GM23248 (cell line): ENCODE data around the gene CAMTA1. TPM values are rescaled to one million over a fixed set of nuclear protein-coding genes. Genes with fewer than 3 reads are reported as not detected.

Experiments used
- DNase-seq: peaks from one replicate; pipeline ENCODE4 v3.0.0-alpha.2; 2015
- H2AFZ ChIP-seq: fragments of 200-600 bp; sonication (generic); 2 replicates; pipeline ENCODE4 v1.6.1; 2016; ENCODE audit warnings: antibody characterized with exemption
- H3F3A ChIP-seq: fragments of 200-600 bp; sonication (generic); 2 replicates; pipeline ENCODE4 v1.6.1; 2016; ENCODE audit warnings: mild to moderate bottlenecking, antibody characterized with exemption, mixed run types; ENCODE audit not compliant: insufficient read depth
- H3K27ac ChIP-seq: fragments of 200-600 bp; sonication (generic); 2 replicates; pipeline ENCODE4 v1.5.1; 2016; ENCODE audit warnings: mild to moderate bottlenecking
- H3K27me3 ChIP-seq: fragments of 200-600 bp; sonication (generic); replicated peaks from 2 replicates; pipeline ENCODE4 v1.6.1; 2016; ENCODE audit warnings: mild to moderate bottlenecking; ENCODE audit not compliant: insufficient read depth
- H3K36me3 ChIP-seq: fragments of 200-600 bp; sonication (generic); 2 replicates; pipeline ENCODE4 v1.6.1; 2016; ENCODE audit warnings: low read depth, mild to moderate bottlenecking
- H3K4me1 ChIP-seq: fragments of 200-600 bp; sonication (generic); 2 replicates; pipeline ENCODE4 v1.6.1; 2016; ENCODE audit warnings: mild to moderate bottlenecking; ENCODE audit not compliant: insufficient read depth
- H3K4me2 ChIP-seq: fragments of 200-600 bp; sonication (generic); one replicate; pipeline ENCODE4 v1.6.1; 2016; ENCODE audit warnings: mild to moderate bottlenecking; ENCODE audit not compliant: unreplicated experiment
- H3K4me3 ChIP-seq: fragments of 200-600 bp; sonication (generic); 2 replicates; pipeline ENCODE4 v1.5.1; 2016; ENCODE audit warnings: mild to moderate bottlenecking
- H3K79me2 ChIP-seq: fragments of 200-600 bp; sonication (generic); 2 replicates; pipeline ENCODE4 v1.6.1; 2016; ENCODE audit warnings: mild to moderate bottlenecking; ENCODE audit not compliant: insufficient read depth
- H3K9ac ChIP-seq: fragments of 200-600 bp; sonication (generic); 2 replicates; pipeline ENCODE4 v1.6.1; 2016; ENCODE audit warnings: mild to moderate bottlenecking
- H3K9me2 ChIP-seq: fragments of 200-600 bp; sonication (generic); 2 replicates; pipeline ENCODE4 v1.6.1; 2016; ENCODE audit warnings: mixed run types, mild to moderate bottlenecking, moderate library complexity; ENCODE audit not compliant: insufficient read depth
- H3K9me3 ChIP-seq: fragments of 200-600 bp; sonication (generic); one replicate; pipeline ENCODE4 v1.6.1; 2017; ENCODE audit warnings: low read depth
- H4K20me1 ChIP-seq: fragments of 200-600 bp; sonication (generic); 2 replicates; pipeline ENCODE4 v1.6.0; 2016; ENCODE audit not compliant: insufficient read depth
- EZH2 ChIP-seq: fragments of 200-600 bp; sonication (generic); IDR thresholded peaks from 2 replicates; pipeline ENCODE4 v1.6.1; 2018; ENCODE audit warnings: antibody characterized with exemption, mild to moderate bottlenecking; ENCODE audit not compliant: insufficient read depth, poor library complexity, severe bottlenecking
- EZH2phosphoT487 ChIP-seq: fragments of 200-600 bp; sonication (generic); IDR thresholded peaks from 2 replicates; pipeline ENCODE4 v1.6.1; 2018; ENCODE audit warnings: antibody characterized with exemption, moderate library complexity, mild to moderate bottlenecking, low read depth; ENCODE audit not compliant: insufficient read depth
- WGBS, 2 experiments: methylation state at CpG; one replicate each; pipeline ENCODE4 v1.1.6; 2015 to 2017; ENCODE audit warnings: low lambda C conversion rate in 2 of 2, low coverage in 1 of 2; ENCODE audit errors: missing lambda C conversion rate in 2 of 2; 5-methylcytosine and 5-hydroxymethylcytosine counted together
- in situ Hi-C: fragments of 300-500 bp; cut with MboI; formaldehyde crosslinking; loops from 2 replicates; pipeline ENCODE4 v1.15.0; 2020
- polyA plus RNA-seq: library from polyadenylated mRNA; unstranded; fragments of >200 nt; fragmentation: Nextera tagmentation; extraction: Ambion mirVana; gene quantifications from 2 replicates; pipeline ENCODE4 v1.2.1, GENCODE V29; 2016
- total RNA-seq: library from RNA; depleted of rRNA; stranded (reverse); fragments of >200 nt; shearing (Covaris generic); gene quantifications from 2 replicates; pipeline ENCODE4 v1.2.3, GENCODE V29; 2014

The CAMTA1 gene
- total and polyA plus RNA-seq, 2 experiments from 2014 or later, result 50.1 to 165 TPM

DNA sequence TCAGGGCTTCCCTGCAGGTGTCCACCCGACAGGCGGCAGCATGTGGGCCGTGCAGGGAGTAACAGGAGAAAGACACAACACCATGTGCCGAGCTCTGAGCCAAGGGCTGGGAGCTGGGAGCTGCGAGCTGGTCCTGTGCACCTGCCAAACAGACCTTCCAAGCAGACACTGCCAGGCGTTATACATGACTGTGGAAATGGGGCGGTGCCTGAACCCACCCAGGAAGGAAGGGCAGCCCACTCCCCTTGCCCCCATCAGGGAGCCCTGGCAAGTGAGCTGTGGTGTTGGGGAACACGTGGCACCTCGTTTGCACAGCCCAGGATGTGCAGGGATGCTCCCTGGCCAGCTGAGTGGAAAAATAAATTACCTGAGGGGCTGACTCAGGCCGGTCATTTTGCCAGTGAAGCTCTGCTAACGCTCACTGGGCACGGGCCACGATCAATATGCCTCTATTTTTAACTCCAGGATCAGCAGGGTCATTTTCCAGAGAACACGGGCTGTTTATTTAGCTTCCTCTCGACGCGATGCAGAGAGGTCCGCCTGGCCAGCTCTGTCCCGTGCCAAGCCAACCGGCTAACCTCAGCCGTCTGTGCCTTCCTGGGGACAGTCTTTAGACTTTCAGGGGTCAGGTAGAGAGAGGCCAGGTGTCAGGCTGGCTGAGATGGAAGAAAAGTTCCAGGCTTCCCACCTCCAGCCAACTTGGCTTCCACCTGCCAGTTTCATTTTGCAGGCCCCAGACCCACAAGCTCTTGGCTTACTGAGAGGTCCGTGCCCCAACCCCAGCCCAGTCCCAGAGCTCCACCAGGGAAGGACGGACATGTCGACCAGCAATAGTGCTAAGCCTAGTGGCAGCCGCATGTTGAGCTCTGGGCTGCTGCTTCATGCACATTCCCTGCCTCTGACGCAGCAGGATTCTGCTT is 789.1 kb downstream of the CAMTA1 start:
- in situ Hi-C loops, result no loop called here
- no peaks in the 10 kb centered on the region for H3K9me2 ChIP-seq
- H3K79me2 ChIP-seq, result no peaks in the 10 kb centered on the region
- no peaks in the 10 kb centered on the region for H4K20me1 ChIP-seq
- H3F3A ChIP-seq, result no peaks in the 10 kb centered on the region
- peaks cover 4% of the 10 kb centered on the region; the same call in 1 of the 2 replicates for H3K27me3 ChIP-seq
- no peaks in the 10 kb centered on the region for H3K9me3 ChIP-seq
- DNase-seq, result no peak
- no peak overlapping the region for H3K27ac ChIP-seq
- no peaks in the 10 kb centered on the region for H3K36me3 ChIP-seq
- H3K4me3 ChIP-seq, result no peak overlapping the region
- WGBS, 2 experiments, result 59 to 65% methylated on average over 26 of the region's 26 CpGs
- H3K9ac ChIP-seq, result no peak overlapping the region
- no peak for TF ChIP-seq EZH2phosphoT487
- no peak for TF ChIP-seq EZH2
- H3K4me1 ChIP-seq, result no peaks in the 10 kb centered on the region
- no peak overlapping the region for H2AFZ ChIP-seq
- no peak overlapping the region for H3K4me2 ChIP-seq

DNA sequence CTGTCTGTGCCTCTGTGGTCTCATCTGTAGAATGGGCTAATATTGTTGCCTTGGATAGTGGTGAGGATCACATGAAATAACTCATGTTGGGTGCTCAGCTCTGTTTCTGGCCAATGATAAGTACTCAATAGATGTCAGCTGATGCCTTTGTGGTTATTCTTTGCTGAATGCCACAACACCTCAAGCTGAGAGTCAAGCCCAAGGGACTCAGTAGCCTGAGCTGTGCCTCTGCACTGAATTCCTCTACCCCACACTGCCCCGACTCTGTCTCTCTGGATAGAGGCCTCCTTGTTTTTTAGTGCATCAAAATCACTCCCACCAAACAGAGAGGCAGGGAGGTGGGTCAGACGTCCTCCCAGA is 789.8 kb downstream of the CAMTA1 start:
- Histone ChIP-seq H2AFZ (no peak overlapping the region), H3K27ac (no peak overlapping the region), H3K4me2 (no peak overlapping the region), H3K9me3 (no peaks in the 10 kb centered on the region), H4K20me1 (no peaks in the 10 kb centered on the region), H3K36me3 (no peaks in the 10 kb centered on the region), H3K9me2 (no peaks in the 10 kb centered on the region), H3F3A (no peaks in the 10 kb centered on the region), H3K9ac (no peak overlapping the region), H3K4me3 (no peak overlapping the region), H3K79me2 (no peaks in the 10 kb centered on the region), H3K27me3 (peaks cover 4% of the 10 kb centered on the region; the same call in 1 of the 2 replicates), H3K4me1 (no peaks in the 10 kb centered on the region)
- WGBS, 2 experiments, result 39 to 46% methylated on average over 2 of the region's 2 CpGs
- no peak for DNase-seq
- TF ChIP-seq EZH2phosphoT487 (no peak), EZH2 (no peak)
- in situ Hi-C loops, result no loop called here

- Histone ChIP-seq H2AFZ (no peak overlapping the region), H4K20me1 (no peaks in the 10 kb centered on the region), H3F3A (no peaks in the 10 kb centered on the region), H3K79me2 (no peaks in the 10 kb centered on the region), H3K4me1 (peaks cover 12% of the 10 kb centered on the region), H3K4me3 (no peak overlapping the region), H3K27me3 (peaks cover 3% of the 10 kb centered on the region; the same call in 1 of the 2 replicates), H3K4me2 (no peak overlapping the region), H3K9me3 (no peaks in the 10 kb centered on the region), H3K36me3 (no peaks in the 10 kb centered on the region), H3K27ac (no peak overlapping the region), H3K9me2 (no peaks in the 10 kb centered on the region), H3K9ac (no peak overlapping the region)
- 70 to 73% methylated on average over 14 of the region's 14 CpGs for WGBS, 2 experiments
- in situ Hi-C loops, result no loop called here
- DNase-seq, result peak; percentile 47
- TF ChIP-seq EZH2 (no peak), EZH2phosphoT487 (no peak)
These were observed 791.8 kb downstream of the CAMTA1 start for GRCh38 chr1:7576946-7577657.

GRCh38 chr1:7578206-7578605 is 793.0 kb downstream of the CAMTA1 start:
- in situ Hi-C loops, result no loop called here
- Histone ChIP-seq H3K4me2 (no peak overlapping the region), H3K79me2 (no peaks in the 10 kb centered on the region), H3K27ac (no peak overlapping the region), H3K27me3 (no peaks in the 10 kb centered on the region), H4K20me1 (no peaks in the 10 kb centered on the region), H3K36me3 (no peaks in the 10 kb centered on the region), H3K9me2 (no peaks in the 10 kb centered on the region), H3K4me1 (peaks cover 12% of the 10 kb centered on the region), H3K9ac (no peak overlapping the region), H3K9me3 (no peaks in the 10 kb centered on the region), H2AFZ (no peak overlapping the region), H3K4me3 (no peak overlapping the region), H3F3A (no peaks in the 10 kb centered on the region)
- 90 to 92% methylated on average over 15 of the region's 15 CpGs for WGBS, 2 experiments
- DNase-seq, result no peak
- TF ChIP-seq EZH2phosphoT487, result no peak
- TF ChIP-seq EZH2, result no peak
